Upper lobe of right lung (tissue), 1 donor: ENCODE data around the gene EHD2. TPM values are rescaled to one million over a fixed set of nuclear protein-coding genes. Genes with fewer than 3 reads are reported as not detected.

Source experiments
- ATAC-seq: fragments of 200-7000 bp; cut with Tn5 transposase; one replicate; pipeline ENCODE4 v1.9.1; 2020; ENCODE audit warnings: mild to moderate bottlenecking, moderate library complexity
- DNase-seq: peaks from one replicate; pipeline ENCODE4 v3.0.0-alpha.2; 2020
- H3K27ac ChIP-seq: fragments of 200-600 bp; one replicate; pipeline ENCODE4 v1.8.0; 2022
- H3K27me3 ChIP-seq: fragments of 200-600 bp; one replicate; pipeline ENCODE4 v1.8.0; 2022; ENCODE audit warnings: mild to moderate bottlenecking
- H3K36me3 ChIP-seq: fragments of 200-600 bp; one replicate; pipeline ENCODE4 v1.8.0; 2022
- H3K4me1 ChIP-seq: fragments of 200-600 bp; one replicate; pipeline ENCODE4 v1.8.0; 2022
- H3K4me3 ChIP-seq: fragments of 200-600 bp; one replicate; pipeline ENCODE4 v1.8.0; 2022; ENCODE audit warnings: mild to moderate bottlenecking
- H3K9me3 ChIP-seq: fragments of 200-600 bp; one replicate; pipeline ENCODE4 v1.8.0; 2022
- CTCF ChIP-seq: fragments of 200-600 bp; IDR thresholded peaks from one replicate; pipeline ENCODE4 v1.8.0; 2022; ENCODE audit warnings: antibody characterized with exemption
- intact Hi-C: fragments of 100-400 bp; cut with DNase I; formaldehyde crosslinking; loops from one replicate; pipeline ENCODE4 v1.11.0; 2022
- total RNA-seq: library from RNA; stranded (reverse); fragmentation: NEBNext Ultra II Directional; extraction: Animal tissue kit (Norgen Biotek cat#: 25700); gene quantifications from one replicate; pipeline ENCODE4 v1.2.1, GENCODE V29; 2021
- donor health status: DM: no; HTN: yes; CAD: no; lungs with severe emphysema.

The EHD2 gene
- total RNA-seq, 1 donor from 2014 or later: 210 TPM

GRCh38 chr19:47729468-47729798, 16.2 kb downstream of the EHD2 start:
- TF ChIP-seq CTCF: no peak
- H3K4me3 ChIP-seq: peak overlapping the region; percentile 43
- DNase-seq (peak; percentile 88), ATAC-seq (peak; percentile 87)
- no peaks in the 10 kb centered on the region for H3K27me3 ChIP-seq
- peaks cover 41% of the 10 kb centered on the region for H3K36me3 ChIP-seq
- H3K4me1 ChIP-seq: peaks cover 52% of the 10 kb centered on the region
- H3K27ac ChIP-seq: peak overlapping the region; percentile 85
- H3K9me3 ChIP-seq: no peaks in the 10 kb centered on the region
- intact Hi-C loops: no loop called here

GRCh38 chr19:47729799-47730520, 16.7 kb downstream of the EHD2 start:
- intact Hi-C loops: no loop called here
- peak overlapping the region; percentile 85 for H3K27ac ChIP-seq
- H3K27me3 ChIP-seq: no peaks in the 10 kb centered on the region
- TF ChIP-seq CTCF: no peak
- DNase-seq (peak; percentile 94), ATAC-seq (peak; percentile 89)
- peaks cover 47% of the 10 kb centered on the region for H3K4me1 ChIP-seq
- peaks cover 42% of the 10 kb centered on the region for H3K36me3 ChIP-seq
- no peaks in the 10 kb centered on the region for H3K9me3 ChIP-seq
- peak overlapping the region; percentile 43 for H3K4me3 ChIP-seq

- Histone ChIP-seq H3K4me1 (peaks cover 43% of the 10 kb centered on the region), H3K27me3 (no peaks in the 10 kb centered on the region), H3K9me3 (no peaks in the 10 kb centered on the region), H3K36me3 (peaks cover 48% of the 10 kb centered on the region), H3K4me3 (peak overlapping the region; percentile 43), H3K27ac (peak overlapping the region; percentile 85)
- no peak for DNase-seq
- ATAC-seq: no peak
- intact Hi-C loops: no loop called here
- TF ChIP-seq CTCF: no peak
Measured at GRCh38 chr19:47730521-47730889, 17.3 kb downstream of the EHD2 start.

- TF ChIP-seq CTCF: no peak
- ATAC-seq (no peak), DNase-seq (no peak)
- peaks cover 47% of the 10 kb centered on the region for H3K36me3 ChIP-seq
- no peaks in the 10 kb centered on the region for H3K27me3 ChIP-seq
- peak overlapping the region; percentile 85 for H3K27ac ChIP-seq
- peaks cover 39% of the 10 kb centered on the region for H3K4me1 ChIP-seq
- no peak overlapping the region for H3K4me3 ChIP-seq
- H3K9me3 ChIP-seq: no peaks in the 10 kb centered on the region
- intact Hi-C loops: no loop called here
Measured at GRCh38 chr19:47730910-47731309, 17.7 kb downstream of the EHD2 start.

- DNase-seq (no peak), ATAC-seq (peak; percentile 76)
- H3K27me3 ChIP-seq: no peaks in the 10 kb centered on the region
- H3K4me3 ChIP-seq: no peak overlapping the region
- intact Hi-C loops: no loop called here
- no peaks in the 10 kb centered on the region for H3K9me3 ChIP-seq
- H3K27ac ChIP-seq: no peak overlapping the region
- TF ChIP-seq CTCF: no peak
- no peaks in the 10 kb centered on the region for H3K4me1 ChIP-seq
- peaks cover 67% of the 10 kb centered on the region for H3K36me3 ChIP-seq
Measured at GRCh38 chr19:47735131-47735530, 21.9 kb downstream of the EHD2 start.
